ENCODE measurements around the gene HOXB9. TPM values are rescaled to one million over a fixed set of nuclear protein-coding genes. Genes with fewer than 3 reads are reported as not detected.

The HOXB9 gene
- total and polyA plus RNA-seq, 9 of the 15 experiments (the other 6 are each of a cell fraction or from before 2014, with no cell fraction given): 3.1 to 196 (median 77.6) TPM

DNA sequence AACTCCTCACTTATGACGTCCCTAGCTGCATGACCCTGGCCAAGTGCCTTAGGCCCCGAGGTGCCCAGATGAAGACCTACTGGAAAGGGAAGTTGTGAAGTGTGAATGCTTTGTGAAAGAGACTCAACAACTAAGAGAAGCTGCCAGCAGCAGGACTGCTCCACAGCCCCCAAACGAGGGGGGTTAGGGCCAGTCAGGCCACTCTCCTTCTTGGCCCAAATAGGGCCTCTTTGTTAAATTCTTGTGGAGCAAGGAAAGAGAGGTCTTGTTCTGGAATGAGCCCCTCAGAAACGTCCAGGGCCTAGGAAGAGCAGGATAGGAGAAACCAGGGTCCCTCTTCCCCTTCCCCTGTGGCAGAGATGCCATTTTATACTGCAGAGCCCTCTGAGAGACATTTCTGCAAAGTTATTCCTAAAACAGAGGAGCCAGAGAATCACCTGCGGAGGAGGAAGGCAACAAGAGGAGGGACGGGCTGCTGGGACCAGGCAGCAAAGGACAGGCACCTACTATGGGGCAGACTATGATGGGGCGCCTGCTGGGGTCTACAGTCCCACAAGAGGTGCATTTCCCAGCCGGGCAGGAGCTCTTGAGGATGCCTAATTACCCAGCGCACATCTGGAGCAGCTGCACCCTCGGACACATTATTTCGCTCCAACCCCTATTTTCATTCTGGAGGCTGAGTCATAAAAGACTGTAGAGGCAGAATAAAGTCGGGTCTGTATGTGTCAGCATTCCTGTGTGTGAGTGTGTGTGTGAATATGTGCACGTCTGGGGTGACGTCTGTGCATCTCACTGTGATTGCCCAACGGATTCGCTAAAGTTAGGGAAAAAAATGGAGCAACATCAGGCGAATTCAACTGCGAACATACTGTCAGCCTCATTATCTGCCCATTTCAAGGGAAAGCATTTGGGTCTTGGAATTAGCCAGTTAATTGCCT, 11.4 kb upstream of the HOXB9 start (continued):
- TF ChIP-seq, protein P1, sequence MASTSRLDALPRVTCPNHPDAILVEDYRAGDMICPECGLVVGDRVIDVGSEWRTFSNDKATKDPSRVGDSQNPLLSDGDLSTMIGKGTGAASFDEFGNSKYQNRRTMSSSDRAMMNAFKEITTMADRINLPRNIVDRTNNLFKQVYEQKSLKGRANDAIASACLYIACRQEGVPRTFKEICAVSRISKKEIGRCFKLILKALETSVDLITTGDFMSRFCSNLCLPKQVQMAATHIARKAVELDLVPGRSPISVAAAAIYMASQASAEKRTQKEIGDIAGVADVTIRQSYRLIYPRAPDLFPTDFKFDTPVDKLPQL (IDR thresholded peaks at IDR 0.05; ENCODE audit: extremely low read depth, insufficient read length): no peak
- TF ChIP-seq USF2 (CRISPR knock-in tag; IDR thresholded peaks at IDR 0.05) (no peak), CBX2 (IDR thresholded peaks at IDR 0.05; ENCODE audit: insufficient read depth, low read length, poor library complexity, severe bottlenecking) (no peak), E2F8 (IDR thresholded peaks at IDR 0.05; ENCODE audit: low read depth, partially characterized antibody) (no peak)

Data from K562 (cell line).